Epithelial cell of proximal tubule (primary cell): Measurements from ENCODE around the gene FBLN1. TPM values are rescaled to one million over a fixed set of nuclear protein-coding genes. Genes with fewer than 3 reads are reported as not detected.

ENCODE experiments used
- DNase-seq: peaks from one replicate; pipeline ENCODE4 v3.0.0-alpha.2; 2011; ENCODE audit warnings: low read depth
- H3K4me3 ChIP-seq: 2 replicates; pipeline ENCODE4 v1.5.1; 2011; ENCODE audit warnings: low read depth, mild to moderate bottlenecking, low read length
- total RNA-seq: library from RNA; depleted of rRNA; stranded (reverse); fragments of >200 nt; gene quantifications from 2 replicates; pipeline ENCODE4 v1.2.3, GENCODE V29; 2015
- TF ChIP-seq, protein P1 (sequence below): conservative IDR thresholded peaks from 2 replicates; pipeline ENCODE4 v1.5.1; 2012; ENCODE audit warnings: low read depth, mild to moderate bottlenecking, low read length

The FBLN1 gene
- total RNA-seq, 1 donor from 2014 or later: 58.5 TPM

DNA sequence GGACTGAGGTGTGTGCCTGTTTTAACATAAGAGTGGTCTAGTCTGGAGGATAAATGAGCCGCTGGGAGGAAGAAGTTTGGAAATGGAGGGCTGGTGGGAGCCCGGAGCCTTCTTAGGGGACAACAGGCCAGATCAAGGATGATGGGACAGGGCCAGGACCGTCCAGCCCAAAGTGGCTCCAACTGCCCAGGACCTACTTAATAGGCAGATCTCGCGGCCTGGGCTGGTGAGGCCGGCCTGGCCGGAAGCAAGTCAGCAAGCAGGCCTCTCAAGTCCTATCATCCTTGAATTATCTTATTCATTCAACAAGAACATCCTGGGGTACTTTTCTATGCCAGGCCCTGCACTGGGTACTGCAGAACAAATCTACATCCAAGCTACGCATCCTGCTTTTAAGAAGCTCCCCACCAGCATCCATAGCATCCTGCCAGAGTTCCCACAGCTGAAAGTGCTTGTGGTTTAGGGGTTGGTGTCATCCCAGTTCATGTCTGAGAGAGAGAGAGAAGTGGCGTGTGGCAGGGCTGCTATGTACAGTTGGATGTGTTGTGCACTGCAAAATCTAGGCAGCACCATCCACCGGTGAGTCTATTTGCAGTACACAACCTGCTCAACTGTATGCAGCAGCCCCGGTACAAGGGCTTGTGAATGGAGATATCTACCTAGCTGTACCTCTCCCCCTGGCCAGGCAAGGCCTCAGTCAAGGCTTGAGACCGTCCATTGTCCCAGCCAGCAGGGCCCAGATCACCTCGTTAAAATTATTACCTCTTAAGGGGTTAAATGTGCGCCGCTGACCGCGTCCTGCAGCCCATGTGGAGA, 82.1 kb downstream of the FBLN1 start:
- H3K4me3 ChIP-seq: no peak overlapping the region
- TF ChIP-seq, protein P1, sequence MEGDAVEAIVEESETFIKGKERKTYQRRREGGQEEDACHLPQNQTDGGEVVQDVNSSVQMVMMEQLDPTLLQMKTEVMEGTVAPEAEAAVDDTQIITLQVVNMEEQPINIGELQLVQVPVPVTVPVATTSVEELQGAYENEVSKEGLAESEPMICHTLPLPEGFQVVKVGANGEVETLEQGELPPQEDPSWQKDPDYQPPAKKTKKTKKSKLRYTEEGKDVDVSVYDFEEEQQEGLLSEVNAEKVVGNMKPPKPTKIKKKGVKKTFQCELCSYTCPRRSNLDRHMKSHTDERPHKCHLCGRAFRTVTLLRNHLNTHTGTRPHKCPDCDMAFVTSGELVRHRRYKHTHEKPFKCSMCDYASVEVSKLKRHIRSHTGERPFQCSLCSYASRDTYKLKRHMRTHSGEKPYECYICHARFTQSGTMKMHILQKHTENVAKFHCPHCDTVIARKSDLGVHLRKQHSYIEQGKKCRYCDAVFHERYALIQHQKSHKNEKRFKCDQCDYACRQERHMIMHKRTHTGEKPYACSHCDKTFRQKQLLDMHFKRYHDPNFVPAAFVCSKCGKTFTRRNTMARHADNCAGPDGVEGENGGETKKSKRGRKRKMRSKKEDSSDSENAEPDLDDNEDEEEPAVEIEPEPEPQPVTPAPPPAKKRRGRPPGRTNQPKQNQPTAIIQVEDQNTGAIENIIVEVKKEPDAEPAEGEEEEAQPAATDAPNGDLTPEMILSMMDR: no peak
- DNase-seq: no peak

DNA sequence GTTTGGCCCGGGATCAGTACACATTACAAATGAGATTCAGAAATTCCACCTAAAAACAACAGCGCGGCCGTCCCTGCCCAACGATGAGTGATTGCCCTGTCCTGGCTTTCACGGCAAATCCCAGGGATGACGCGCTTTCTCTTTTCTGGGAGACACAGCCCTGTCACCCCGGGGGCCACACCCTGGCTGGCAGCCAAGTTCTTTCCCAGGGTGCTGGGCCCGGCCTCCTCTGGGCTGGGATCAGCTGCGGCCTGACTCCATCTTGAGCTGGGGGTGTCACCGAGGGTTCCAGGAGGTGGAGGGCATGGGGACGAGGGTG, 82.7 kb downstream of the FBLN1 start:
- no peak overlapping the region for H3K4me3 ChIP-seq
- TF ChIP-seq, protein P1: no peak
- no peak for DNase-seq

DNA sequence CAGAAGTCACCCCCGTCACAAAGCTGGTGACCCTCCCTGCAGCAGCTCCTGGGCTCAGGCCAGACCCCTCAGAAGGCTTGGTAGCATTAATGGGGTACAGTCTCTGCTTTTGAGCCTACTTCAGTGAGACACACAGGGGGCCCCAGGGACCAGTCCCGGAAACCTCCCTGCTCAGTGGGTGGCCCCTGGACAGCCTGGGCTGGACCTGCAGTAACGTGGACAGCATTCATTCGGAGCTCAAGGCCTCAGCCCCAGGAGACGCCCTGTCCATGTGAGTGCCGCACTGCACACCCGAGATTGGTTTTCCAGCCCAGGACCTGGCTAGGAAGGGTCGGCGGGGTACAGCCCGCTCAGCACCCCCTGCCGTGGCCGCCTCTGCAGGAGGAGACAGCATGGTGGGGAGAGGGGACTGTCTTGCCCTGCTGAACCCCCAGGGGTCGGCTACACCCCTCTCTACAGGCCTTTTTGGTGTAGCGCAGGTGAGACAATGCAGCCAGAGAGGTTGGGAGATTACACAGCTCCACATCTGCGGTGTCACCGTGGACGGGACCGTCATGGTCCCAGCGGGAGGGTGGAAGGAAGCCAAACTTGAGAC, 83.4 kb downstream of the FBLN1 start:
- TF ChIP-seq, protein P1: no peak
- H3K4me3 ChIP-seq: no peak overlapping the region
- no peak for DNase-seq

DNA sequence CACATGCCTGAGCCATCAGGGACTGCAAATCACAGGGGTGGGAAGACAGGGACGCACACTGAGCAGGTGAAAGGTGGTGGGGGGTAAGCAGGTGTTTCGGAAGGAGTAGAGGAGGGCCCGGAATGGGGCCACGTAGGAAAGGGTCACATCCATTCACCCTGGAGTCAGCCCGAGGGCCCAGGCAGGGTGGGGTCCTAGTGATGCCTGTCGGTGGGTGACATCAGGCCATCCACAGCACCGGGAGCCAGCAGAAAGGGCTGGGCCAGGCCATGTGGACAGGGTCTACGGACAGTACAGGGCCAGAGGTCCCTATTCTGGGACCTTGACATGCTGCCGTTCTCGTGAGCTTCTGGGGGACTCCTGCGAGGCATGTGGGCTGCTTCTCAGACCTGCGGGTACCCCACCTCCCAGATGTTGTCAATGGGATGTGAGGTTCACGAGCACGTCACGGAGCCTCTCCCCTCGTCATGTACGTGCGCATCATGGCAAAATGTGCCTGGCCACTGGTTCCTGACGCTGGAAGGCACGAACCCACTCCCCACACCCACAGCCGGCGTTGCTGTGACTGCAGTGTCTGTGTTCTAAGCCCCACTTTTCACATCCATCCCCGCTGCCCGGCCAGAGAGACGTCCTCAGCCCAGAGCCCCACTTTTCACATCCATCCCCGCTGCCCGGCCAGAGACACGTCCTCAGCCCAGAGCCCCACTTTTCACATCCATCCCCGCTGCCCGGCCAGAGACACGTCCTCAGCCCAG, 84.1 kb downstream of the FBLN1 start:
- TF ChIP-seq, protein P1: no peak
- no peak overlapping the region for H3K4me3 ChIP-seq
- no peak for DNase-seq

DNA sequence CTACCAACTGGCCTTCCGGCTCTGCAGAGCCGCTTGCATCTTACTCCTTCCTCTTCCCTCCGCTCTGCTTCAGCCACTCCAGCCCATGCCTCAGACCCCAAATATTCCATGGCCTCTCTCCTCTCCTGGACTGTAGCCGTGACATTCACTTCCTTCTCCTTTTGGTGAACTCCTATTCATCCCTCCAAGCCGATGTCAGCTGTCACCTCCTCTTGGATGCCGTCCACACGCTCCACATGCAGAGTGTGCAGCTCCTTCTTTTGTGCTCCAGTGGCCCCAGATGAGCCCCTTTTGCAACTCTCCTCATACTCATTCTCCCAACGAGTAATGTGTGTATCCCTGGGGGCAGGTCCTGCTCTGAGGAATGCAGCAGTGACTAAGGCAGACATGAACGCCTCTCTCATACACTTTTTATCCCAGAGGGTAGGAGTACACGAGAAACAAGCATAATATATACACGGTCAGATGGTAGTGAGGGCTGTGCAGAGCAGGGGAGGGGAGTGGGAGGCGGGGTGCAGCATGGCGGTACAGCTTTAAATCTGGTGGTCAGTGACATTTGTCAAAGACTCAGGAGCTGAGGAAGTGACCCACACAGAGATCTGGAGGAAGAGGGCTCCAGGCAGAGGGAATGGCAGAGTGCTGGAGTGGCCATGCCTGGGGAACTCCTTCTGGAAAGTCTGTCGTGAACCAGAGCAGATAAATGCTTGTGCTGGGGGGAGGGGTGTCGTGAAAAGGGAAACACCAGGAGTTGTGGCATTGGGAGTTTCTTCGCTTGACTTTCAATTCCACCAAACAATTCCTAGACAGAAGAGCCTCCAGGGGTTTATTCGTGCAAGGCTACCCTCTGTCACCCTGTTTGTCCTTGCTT, 85.2 kb downstream of the FBLN1 start:
- TF ChIP-seq, protein P1: no peak
- no peak overlapping the region for H3K4me3 ChIP-seq
- DNase-seq: no peak

DNA sequence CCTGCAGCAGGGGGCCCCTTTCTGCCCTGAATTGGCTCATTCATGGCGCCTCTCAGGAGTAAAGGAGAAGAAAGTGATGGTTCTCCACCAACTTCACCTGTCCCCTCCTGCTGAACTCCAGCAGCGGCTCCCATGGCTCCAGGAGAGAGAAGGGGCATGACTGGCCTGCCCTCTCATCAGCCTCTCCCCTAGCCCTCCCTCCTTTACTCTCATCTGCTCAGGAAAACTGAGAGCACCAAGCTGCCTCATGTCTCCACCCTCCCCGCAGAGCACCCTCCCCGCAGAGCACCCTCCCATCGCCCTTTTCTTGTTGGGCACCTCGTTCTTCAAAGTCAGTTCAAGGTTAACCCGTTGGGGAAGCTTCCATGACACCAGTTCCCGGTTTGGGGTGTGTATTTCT, 86.9 kb downstream of the FBLN1 start:
- no peak for DNase-seq
- TF ChIP-seq, protein P1: no peak
- no peak overlapping the region for H3K4me3 ChIP-seq
